Skeletal muscle satellite cell (primary cell): ENCODE results near the gene TNFRSF13B. TPM values are rescaled to one million over a fixed set of nuclear protein-coding genes. Genes with fewer than 3 reads are reported as not detected.
"Not testable (repeated sequence)": the region's sequence is repeated elsewhere in the genome, so short reads cannot be mapped to it uniquely, and the experiment has no call there.

Experiments
- H3K27me3 ChIP-seq: 2 replicates; pipeline ENCODE4 v1.7.0; 2013; ENCODE audit warnings: low read length; ENCODE audit not compliant: control insufficient read depth, insufficient read depth
- H3K36me3 ChIP-seq: 2 replicates; pipeline ENCODE4 v1.7.0; 2013; ENCODE audit warnings: mild to moderate bottlenecking, control low read depth, low read length; ENCODE audit not compliant: insufficient read depth
- H3K4me1 ChIP-seq: 2 replicates; pipeline ENCODE4 v1.7.0; 2013; ENCODE audit warnings: low read length; ENCODE audit not compliant: control insufficient read depth, insufficient read depth
- H3K4me2 ChIP-seq: 2 replicates; pipeline ENCODE4 v1.7.0; 2013; ENCODE audit warnings: mild to moderate bottlenecking, low read length
- H3K4me3 ChIP-seq: 2 replicates; pipeline ENCODE4 v1.7.0; 2013; ENCODE audit warnings: low read length
- H3K9ac ChIP-seq: 2 replicates; pipeline ENCODE4 v1.7.0; 2013; ENCODE audit warnings: mild to moderate bottlenecking, low read depth, low read length, moderate library complexity
- H3K9me3 ChIP-seq: replicated peaks from 2 replicates; pipeline ENCODE4 v1.7.0; 2013; ENCODE audit warnings: mild to moderate bottlenecking, control low read depth, low read length
- small RNA-seq: library from RNA; depleted of rRNA; stranded (forward); fragments of <200 nt; gene quantifications from one replicate; pipeline ENCODE3, GENCODE V24; 2012

TNFRSF13B gene

GRCh38 chr17:16897211-16897896, 74.6 kb downstream of the TNFRSF13B start:
- H3K27me3 ChIP-seq, result peaks cover 26% of the 10 kb centered on the region
- not testable (repeated sequence) for H3K4me3 ChIP-seq, H3K9ac ChIP-seq, H3K4me2 ChIP-seq, H3K9me3 ChIP-seq, H3K36me3 ChIP-seq, H3K4me1 ChIP-seq

GRCh38 chr17:16896235-16896634, 75.7 kb downstream of the TNFRSF13B start:
- peaks cover 18% of the 10 kb centered on the region for H3K27me3 ChIP-seq
- H3K4me3 ChIP-seq, H3K9ac ChIP-seq: not testable (repeated sequence)

GRCh38 chr17:16893527-16893926, 78.4 kb downstream of the TNFRSF13B start:
- H3K4me3 ChIP-seq, result not testable (repeated sequence)

More at GRCh38 chr17:16896235-16896634, 75.7 kb downstream of the TNFRSF13B start:
- H3K9me3 ChIP-seq, H3K36me3 ChIP-seq, H3K4me1 ChIP-seq, H3K4me2 ChIP-seq: not testable (repeated sequence)

GRCh38 chr17:16892876-16893454, 79.0 kb downstream of the TNFRSF13B start:
- not testable (repeated sequence) for H3K4me1 ChIP-seq, H3K9me3 ChIP-seq, H3K27me3 ChIP-seq, H3K4me2 ChIP-seq, H3K36me3 ChIP-seq, H3K4me3 ChIP-seq, H3K9ac ChIP-seq

More at GRCh38 chr17:16893527-16893926, 78.4 kb downstream of the TNFRSF13B start:
- not testable (repeated sequence) for H3K4me1 ChIP-seq, H3K4me2 ChIP-seq, H3K9me3 ChIP-seq, H3K27me3 ChIP-seq, H3K9ac ChIP-seq, H3K36me3 ChIP-seq

- peaks cover 13% of the 10 kb centered on the region for H3K27me3 ChIP-seq
- H3K4me1 ChIP-seq, result no peaks in the 10 kb centered on the region
- no peak overlapping the region for H3K9ac ChIP-seq
- H3K9me3 ChIP-seq, result no peaks in the 10 kb centered on the region
- no peaks in the 10 kb centered on the region for H3K36me3 ChIP-seq
- H3K4me2 ChIP-seq, result no peak overlapping the region
- H3K4me3 ChIP-seq, result no peak overlapping the region
Measured at GRCh38 chr17:16889088-16889465, 82.8 kb downstream of the TNFRSF13B start.

Small RNAs within 50 kb of the gene (small RNA-seq; reads per million reads assigned to genes)
- gene AL353996.1, result not detected
